GM21717 (cell line): ENCODE data around the gene CASP14.
"Not testable (repeated sequence)": the region's sequence is repeated elsewhere in the genome, so short reads cannot be mapped to it uniquely, and the experiment has no call there.

Experiments used
- ATAC-seq: cut with Tn5 transposase; IDR thresholded peaks from one replicate; pipeline ENCODE4 v1.9.1; 2021; ENCODE audit warnings: mild to moderate bottlenecking, moderate library complexity; ENCODE audit not compliant: unreplicated experiment

The CASP14 gene, protein sequence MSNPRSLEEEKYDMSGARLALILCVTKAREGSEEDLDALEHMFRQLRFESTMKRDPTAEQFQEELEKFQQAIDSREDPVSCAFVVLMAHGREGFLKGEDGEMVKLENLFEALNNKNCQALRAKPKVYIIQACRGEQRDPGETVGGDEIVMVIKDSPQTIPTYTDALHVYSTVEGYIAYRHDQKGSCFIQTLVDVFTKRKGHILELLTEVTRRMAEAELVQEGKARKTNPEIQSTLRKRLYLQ

DNA sequence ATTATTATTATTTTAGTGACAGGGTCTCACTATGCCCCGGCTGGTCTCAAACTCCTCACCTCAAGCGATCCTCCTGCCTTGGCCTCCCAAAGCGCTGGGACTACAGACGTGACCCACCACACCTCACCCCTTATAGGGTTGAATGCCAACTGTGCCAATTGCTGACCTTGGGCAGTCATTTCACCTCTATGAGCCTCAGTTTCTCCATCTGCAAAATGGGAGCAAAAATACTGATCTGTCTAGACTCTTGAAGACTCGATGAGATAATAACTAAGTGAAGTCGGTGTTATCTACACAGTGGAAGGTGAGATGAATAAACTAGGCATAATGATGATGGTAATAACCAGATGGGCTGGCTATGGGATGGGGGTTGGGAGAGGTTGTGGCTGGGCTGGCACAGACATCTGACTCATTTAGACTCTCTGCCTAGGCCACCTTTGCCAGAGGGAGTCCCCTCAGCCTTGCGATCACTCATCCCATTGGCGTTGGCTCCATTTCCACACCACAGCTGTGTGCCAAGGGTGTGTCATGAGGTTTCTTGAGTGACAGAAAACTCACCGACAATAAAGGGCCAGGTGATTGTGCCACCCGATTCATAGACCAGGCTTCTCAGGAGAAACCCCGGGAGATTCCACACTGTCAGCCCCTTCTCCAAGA lies at the start of gene CASP14:
TSS of gene CASP14 (plus strand) at position 596 of the 657 bp plus-strand sequence. CDS start 2,772 bp downstream, outside the sequence.
- ATAC-seq: no peak

DNA sequence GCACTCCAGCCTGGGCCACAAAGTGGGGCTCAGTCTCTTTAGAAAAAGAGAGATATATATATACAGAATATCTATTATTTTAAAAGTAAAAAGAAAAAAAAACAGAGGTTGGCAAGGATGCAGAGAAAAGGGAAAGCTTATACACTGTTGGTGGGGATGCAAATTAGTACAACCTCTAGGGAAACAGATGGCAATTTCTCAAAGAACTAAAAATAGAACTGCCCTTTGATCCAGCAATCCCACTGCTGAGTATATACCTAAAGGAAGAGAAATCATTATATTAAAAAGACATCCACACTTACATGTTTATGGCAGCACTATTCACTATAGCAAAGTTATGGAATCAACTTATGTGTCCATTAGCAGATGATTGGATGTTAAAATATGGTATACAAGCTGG lies 41.0 kb upstream of the CASP14 start:
- ATAC-seq: no peak

DNA sequence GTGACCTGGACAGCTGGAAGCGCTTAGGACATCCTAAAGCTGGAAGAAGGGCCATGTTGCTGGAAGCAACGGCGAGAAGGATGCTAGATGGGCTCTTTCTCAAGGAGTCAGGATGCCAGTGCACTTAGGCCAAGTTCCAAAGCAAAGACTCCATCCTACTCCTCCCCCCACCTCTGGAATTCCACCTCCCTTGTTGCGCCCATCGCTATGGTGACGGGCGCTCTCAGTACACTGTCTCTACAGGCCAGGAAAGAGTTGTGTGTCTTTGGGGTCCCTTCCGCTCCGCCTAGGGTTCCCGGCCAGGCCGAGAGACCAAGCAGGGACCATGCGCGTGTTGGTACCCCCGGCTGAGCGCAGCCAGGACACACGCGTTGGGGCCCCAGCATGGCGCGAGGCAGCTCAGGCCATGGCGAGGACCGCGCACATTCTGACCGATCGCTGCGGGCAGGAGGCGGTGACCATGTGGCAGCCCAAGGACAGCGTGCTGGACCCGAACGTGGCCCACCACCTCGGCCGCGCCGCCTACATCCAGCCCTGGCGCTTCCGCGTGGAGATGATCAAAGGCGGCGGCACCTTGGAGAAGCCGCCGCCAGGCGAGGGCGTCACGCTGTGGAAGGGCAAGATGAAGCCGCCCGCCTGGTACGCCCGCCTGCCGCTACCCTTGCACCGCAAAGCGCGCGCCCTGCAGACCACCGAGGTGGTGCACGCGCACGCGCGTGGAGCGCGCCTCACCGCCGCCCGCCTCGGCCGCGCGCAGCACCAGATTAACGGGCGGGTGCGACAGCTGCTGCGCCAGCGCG lies 38.6 kb upstream of the CASP14 start:
- ATAC-seq: no peak

DNA sequence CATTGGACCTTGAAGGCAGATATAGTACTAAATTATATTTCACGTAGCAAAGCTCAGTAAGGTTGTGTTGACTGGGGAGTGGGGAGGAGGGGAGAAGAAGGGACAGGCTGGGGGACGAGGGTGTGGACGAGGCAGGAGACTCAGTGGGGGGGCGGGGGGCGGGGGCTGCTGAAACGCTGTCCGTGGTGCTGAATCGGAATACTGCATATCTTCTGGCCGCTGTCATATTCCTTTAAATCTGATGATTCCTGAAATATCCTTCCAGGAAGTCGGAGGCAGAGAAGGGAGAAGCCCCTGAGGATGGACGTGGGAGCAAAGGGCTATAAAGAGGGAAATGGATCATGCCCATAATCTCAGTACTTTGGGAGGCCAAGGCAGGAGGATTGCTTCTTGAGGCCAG lies 34.7 kb upstream of the CASP14 start:
- ATAC-seq: no peak

DNA sequence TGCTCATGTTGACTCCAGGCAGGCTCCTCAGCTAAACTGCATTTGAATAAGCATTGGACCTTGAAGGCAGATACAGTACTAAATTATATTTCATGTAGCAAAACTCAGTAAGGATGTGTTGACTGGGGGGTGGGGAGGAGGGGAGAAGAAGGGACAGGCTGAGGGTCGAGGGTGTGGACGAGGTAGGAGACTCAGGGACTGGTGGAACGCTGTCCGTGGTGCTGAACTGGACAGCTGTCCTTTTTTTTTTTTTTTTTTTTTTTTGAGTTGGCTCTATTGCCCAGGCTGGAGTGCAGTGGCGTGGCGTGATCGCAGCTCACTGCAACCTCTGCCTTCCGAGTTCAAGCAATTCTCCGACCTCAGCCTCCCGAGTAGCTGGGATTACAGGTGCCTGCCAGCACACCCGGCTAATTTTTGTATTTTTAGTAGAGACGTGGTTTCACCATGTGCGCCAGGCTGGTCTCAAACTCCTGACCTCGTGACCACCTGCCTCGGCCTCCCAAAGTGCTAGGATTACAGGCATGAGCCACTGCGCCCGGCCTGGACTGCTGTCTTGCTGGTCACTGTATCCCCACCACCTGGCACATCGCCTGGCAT lies 33.2 kb upstream of the CASP14 start:
- no peak for ATAC-seq

DNA sequence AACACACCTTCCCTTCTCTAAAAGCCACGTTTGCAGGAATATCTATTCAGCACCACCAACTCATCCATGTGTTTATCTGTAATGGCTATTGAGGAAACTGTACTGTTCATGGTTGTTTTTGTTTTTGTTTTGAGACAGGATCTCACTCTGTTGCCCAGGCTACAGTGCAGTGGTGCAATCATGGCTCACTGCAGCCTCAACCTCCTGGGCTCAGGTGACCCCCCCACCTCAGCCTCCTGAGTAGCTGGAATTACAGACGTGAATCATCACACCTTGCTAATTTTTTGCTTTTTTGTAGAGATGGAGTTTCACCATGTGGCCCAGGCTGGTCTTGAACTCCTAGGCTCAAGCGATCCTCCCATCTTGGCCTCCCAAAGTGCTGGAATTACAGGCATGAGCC lies 30.4 kb upstream of the CASP14 start:
- ATAC-seq: not testable (repeated sequence)

DNA sequence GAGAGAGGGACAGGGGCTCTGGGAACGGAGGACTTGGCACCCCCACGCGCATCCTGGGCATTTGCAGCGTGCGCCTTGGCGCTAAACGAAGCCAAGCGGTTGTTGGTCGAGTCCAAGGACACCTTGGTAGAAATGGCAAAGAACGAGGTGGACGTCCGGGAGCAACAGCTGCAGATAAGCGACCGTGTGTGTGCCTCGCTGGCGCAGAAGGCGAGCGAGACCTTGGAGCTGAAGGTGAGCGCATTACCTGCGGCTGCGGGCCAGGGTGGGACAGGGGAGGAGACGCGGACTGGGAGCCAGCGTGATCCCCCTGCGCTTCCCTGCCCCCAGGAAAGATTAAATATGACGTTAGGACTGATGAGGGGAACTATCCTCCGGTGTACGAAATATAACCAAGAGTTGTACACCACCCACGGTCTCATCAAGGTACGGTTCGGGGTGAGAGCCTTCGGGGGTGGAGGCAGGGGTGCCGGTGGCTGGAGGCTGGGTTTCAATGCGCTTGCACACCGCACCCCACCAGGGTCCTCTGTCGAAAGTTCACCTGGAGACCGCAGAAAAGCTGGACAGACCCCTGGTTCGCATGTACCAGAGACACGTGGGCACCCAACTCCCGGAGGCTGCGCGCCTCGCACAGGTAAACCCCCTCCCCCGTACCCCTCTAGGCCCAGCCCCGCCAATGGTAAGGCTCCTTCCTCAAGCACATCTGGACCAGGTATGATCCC lies 27.8 kb upstream of the CASP14 start:
- no peak for ATAC-seq

DNA sequence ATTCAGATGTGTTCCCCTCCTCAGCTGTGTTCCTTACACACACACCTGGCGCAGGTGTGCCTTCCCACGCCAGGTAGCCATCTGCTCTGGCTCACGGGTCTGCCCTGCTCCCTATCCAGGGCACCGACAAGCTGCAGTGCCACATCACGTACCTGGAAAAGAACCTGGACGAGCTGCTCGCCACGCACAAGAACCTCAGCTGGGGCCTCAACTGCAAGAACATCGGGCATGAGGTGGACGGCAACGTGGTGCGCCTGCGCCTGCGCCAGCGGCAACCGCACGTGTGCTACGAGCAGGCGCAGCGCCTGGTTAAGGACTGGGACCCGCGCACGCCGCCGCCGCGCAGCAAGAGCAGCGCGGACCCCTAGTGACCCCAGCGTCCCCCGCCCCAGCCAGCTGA lies 26.5 kb upstream of the CASP14 start:
- no peak for ATAC-seq

DNA sequence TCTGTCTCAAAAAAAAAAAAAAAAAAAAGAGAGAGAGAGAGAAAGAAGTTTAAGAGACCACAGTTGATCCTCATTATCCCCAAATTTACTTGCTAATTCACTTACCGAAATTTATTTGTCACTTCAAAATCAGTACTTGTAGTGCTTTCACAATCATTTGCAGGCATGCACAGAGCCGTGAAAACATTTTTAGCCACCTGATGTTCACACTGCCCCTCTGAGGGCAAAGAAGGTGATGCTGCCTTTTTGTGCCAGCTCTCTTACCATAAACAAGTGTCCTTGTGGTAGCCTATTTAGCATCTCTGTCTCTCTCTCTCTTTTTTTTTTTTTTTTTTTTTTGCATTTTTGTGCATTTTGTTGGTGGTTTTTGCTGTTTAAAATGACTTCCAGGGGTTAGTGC lies 24.1 kb upstream of the CASP14 start:
- no peak for ATAC-seq

DNA sequence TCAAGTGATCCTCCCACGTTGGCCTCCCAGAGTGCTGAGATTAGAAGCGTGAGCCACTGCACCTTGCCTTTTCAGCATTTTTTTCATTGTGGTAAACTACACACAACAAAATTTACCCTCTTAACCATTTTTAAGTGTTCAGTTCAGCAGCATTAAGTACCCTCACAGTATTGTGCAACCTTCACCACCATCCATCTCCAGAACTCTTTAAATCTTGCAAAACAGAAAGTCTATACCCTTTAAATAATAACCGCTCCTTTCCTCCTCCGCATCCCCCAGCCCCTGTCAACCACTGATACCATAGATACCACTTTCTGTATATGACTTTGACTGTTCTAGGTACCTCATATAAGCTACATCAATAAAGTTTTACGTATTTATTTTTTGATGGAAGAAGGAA lies 20.8 kb upstream of the CASP14 start:
- ATAC-seq: no peak

DNA sequence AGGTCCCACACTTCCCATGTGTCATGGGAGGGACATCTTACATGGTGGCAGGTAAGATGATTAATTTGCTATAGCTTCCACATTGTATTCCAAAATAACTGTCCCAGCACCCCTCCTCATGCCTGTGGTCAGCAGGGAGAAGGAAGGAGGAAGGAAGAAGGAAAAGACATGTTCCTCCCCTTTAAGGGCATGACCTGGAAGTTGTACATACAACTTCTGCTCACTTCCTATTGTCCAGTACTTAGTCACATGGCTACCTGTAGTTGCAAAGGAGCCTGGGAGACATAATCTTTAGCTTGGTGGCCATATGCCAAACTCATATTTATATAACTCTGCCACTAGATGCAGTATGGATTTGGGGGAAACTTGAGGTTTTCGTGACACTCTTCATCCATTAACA lies 17.6 kb upstream of the CASP14 start:
- no peak for ATAC-seq

DNA sequence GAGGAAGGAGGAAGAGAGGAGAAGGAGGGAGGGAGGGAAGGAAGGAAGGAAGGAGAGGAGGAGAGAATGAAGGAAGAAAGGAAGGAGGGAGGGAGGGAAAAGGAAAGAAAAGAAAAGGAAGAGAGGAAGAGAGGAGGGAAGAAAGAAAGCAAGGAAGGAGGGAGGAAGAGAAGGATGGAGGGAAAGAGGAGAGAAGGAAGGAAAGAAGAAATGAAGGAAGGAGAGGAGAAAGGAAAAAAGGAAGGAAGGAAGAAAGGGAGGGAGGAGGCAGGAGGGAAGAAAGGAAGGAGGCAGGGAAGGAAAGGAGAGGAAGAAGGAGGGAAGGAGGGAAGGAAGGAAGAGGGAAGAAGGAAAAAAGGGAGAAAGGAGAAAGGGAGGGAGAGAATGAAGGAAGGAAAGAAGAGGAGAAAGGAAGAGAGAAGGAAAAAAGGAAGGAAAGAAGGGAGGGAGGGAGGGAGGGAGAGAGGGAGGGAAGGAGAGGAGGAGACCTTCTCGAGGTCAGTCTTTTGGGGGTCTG lies 13.4 kb upstream of the CASP14 start:
- ATAC-seq: no peak

DNA sequence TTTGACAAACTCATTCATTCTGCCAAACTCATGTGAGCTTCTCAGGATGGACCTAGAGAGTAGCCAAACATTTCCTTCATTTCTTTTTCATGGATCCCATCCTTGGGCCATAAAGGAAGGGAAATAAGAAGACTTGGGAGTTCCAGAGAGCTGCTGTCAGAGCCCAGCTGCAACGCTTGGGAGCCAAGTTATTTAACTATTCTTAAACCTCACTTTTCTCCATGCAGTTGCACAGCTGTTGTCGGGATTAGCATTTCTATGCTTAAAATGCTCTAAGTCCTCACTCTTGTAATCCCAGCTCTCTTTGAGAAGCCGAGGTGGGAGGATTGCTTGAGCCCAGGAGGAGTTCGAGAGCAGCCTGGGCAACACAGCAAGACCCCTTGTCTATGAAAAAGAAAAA lies 11.7 kb upstream of the CASP14 start:
- ATAC-seq: no peak

DNA sequence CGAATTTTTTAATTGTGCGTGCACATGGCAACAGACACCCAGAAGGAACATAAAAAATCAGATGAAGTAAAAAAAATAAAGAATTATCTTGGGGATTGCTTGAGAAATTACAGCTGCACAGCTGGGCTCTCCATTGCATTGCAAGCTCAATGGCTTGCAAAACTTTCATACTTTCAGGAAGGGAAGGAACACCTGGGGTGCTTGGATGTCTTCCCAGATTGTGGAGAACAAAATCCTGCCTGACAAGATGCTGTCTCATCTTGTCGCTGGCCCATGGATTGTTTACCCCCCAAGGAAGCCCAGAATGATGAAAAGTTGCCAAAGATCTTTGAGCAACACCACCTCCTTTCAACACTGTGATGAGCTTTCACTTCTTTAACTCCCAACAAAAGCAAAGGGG lies 11.0 kb upstream of the CASP14 start:
- no peak for ATAC-seq

DNA sequence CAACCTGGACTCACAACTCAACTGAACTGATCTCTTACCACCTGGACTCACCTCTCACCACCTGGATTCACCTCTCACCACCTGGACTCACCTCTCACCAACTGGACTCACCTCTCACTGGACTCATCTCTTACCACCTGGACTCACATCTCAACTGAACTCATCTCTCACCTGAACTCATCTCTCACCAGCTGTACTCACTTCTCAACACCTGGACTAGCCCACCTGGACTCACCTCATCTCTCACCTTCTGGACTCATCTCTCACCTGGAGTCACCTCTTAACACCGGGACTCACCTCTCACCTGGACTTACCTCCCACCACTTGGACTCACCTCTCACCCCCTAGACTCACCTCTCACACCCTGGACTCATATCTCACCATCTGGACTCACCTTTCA lies 7.3 kb upstream of the CASP14 start:
- no peak for ATAC-seq

DNA sequence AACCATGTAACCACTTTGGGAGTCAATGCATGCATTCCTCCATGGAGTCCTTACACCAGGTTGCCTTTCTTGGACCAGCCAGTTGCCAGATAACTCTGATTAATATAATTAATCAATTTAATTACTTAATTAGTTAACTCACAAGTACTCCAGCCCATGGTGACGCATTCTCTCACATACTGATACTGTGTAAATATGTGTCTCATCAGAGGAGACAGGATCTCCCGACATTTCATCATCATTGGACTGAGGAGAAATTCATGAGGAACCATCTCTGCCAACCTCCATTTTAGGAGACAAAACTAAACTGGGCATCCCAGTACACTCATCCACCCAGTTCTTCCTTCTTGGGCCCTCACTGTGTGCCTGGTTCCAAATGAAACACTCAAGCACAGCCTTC lies 6.5 kb upstream of the CASP14 start:
- no peak for ATAC-seq

DNA sequence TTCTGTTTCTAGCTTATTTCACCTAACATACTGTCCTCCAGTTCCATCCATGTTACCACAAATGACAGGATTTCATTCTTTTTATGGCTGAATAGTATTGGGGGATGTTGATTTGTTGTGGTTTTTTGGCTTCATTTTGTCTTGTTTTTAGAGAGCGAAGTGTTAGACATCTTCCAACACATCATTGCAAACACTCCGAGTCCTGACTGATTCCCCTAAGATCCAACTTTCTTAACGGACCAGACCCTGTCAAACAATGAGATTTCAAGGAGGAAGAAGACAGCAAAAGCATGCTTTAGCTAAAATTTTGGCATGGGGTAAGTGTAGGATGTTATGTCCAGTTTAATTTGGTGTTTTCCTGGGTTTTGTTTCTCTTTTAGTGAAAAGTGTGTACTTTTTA lies 3.8 kb upstream of the CASP14 start:
- ATAC-seq: no peak

DNA sequence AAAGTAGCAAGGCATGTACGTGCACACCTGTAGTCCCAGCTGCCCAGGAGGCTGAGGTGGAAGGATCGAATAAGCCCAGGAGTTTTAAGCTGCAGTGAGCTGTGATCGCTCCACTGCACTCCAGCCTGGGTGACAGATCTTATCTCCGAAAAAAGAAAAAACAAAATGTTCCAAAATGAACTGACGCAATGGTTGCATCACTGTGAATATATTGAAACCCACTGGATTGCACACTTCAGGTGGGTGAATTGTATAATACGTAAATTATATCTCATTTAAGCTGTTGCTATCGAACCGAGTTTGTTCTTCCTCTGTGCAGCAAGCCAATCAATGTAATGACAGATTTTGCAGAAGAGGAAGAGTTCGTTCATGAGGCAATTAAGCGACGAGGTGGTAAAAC lies 1.6 kb upstream of the CASP14 start:
- ATAC-seq: no peak

DNA sequence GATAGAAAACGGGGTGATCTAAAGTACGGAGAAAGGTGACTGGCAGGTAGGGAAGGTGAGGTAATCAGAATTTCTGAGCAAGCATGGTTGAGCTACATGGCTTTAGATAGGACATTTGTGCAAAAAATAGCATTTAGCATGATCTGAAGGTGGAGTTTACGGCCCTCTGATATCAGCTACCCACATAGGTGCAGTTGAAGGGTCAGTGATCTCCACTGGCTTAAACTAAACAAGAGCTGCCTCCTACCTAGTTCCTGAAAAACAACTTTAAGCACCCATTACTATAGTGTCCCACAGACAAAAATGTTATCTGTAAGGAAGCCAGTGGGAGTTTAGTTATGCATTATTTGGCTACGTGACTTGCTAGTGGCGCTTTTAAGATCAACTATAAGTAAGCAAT lies 1.2 kb upstream of the CASP14 start:
- ATAC-seq: no peak

DNA sequence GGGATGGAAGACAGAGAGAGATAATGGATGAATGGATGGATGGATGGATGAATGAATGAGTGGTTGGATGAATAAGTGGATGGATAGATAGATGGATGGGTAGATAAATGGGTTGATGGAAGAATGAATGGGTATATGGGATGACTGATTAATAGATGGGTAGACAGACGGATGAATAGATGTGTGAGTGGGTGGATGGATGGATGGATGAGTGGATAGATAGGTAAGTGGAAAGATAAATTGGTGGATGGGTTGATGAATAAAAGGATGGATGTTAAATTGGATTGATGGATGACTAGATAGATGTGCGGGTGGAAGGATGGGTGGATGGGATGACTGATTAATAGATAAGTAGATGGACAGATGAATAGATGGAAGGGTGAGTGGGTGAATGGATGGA lies 1.4 kb downstream of the CASP14 start:
- no peak for ATAC-seq

DNA sequence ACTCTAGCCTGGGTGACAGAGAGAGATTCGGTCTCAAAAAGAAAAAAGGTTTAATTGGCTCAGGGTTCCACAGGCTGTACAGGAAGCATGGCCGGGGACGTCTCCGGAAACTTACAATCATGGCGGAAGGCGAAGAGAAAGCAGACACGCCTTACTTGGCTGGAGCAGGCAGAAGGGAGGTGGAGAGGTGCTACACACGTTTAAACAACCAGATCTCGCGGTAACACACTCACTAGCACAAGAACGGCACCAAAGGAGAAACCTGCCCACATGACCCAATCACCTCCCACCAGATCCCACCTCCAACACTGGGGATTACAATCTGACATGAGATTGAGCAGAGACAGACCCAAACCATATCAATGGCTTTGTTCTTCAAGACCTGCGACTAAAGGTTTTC lies 12.8 kb downstream of the CASP14 start:
- no peak for ATAC-seq
